ENCODE measurements around the gene WDR33. TPM values are rescaled to one million over a fixed set of nuclear protein-coding genes. Genes with fewer than 3 reads are reported as not detected.

Gene WDR33
- total and polyA plus RNA-seq, 2 of the 13 experiments (the other 11 are each of a cell fraction or from before 2014, with no cell fraction given): 54.9 to 78.2 TPM

- TF ChIP-seq ZBTB49 (CRISPR knock-in tag; IDR thresholded peaks at IDR 0.05; ENCODE audit: borderline replicate concordance) (no peak), TCF7 (IDR thresholded peaks at IDR 0.05; ENCODE audit: low read depth) (no peak), TAF1 (CRISPR knock-in tag; IDR thresholded peaks at IDR 0.05) (no peak), ZNF713 (CRISPR knock-in tag; IDR thresholded peaks at IDR 0.05) (no peak), SMAD1 (CRISPR knock-in tag; IDR thresholded peaks at IDR 0.05; ENCODE audit: borderline replicate concordance, low read depth) (no peak), ZBTB7B (CRISPR knock-in tag; IDR thresholded peaks at IDR 0.05) (peak; percentile 74; the same call in 1 of the 2 replicates), ZNF407 (CRISPR knock-in tag; IDR thresholded peaks at IDR 0.05; ENCODE audit: not compliant biosample characterization) (no peak), ZNF782 (CRISPR knock-in tag; IDR thresholded peaks at IDR 0.05; ENCODE audit: borderline replicate concordance) (no peak), DNMT3B (CRISPR knock-in tag; conservative IDR thresholded peaks at IDR 0.05) (no peak), NKX3-1 (CRISPR knock-in tag; IDR thresholded peaks at IDR 0.05) (no peak), TRIM22 (IDR thresholded peaks at IDR 0.05) (no peak), SMC3 (IDR thresholded peaks at IDR 0.05; ENCODE audit: low read length) (no peak), FOXO4 (CRISPR knock-in tag; conservative IDR thresholded peaks at IDR 0.05) (no peak)
These were observed 136.4 kb downstream of the WDR33 start (continued) for GRCh38 chr2:127674241-127675209.
